SK-N-SH (cell line): ENCODE measurements around the gene RAB26. TPM values are rescaled to one million over a fixed set of nuclear protein-coding genes. Genes with fewer than 3 reads are reported as not detected.

ENCODE experiments used
- CTCF ChIA-PET: fragments of 300-600, 350-600 bp; formaldehyde crosslinking; extraction: SDS; loops from one replicate; lab custom pipeline; 2021; lab: Yijun Ruan, JAX
- POLR2A ChIA-PET: fragments of 350-600 bp; sonication (Branson Sonifier 250); formaldehyde crosslinking; extraction: SDS; loops from one replicate; lab custom pipeline; 2020; ENCODE audit warnings: antibody characterized with exemption, inconsistent platforms; lab: Yijun Ruan, JAX
- DNase-seq: peaks from one replicate; pipeline ENCODE4 v3.0.0; 2012
- H2AFZ ChIP-seq: fragments of 200-600 bp; sonication (generic); 2 replicates; pipeline ENCODE4 v1.8.1; 2016; ENCODE audit warnings: antibody characterized with exemption, mild to moderate bottlenecking, low read depth
- H3F3A ChIP-seq: fragments of 200-600 bp; sonication (generic); replicated peaks from 2 replicates; pipeline ENCODE3; 2016; ENCODE audit warnings: antibody characterized with exemption, mild to moderate bottlenecking; ENCODE audit not compliant: insufficient read depth
- H3K27ac ChIP-seq, 2 experiments: fragments of 200-500 bp in 1 of 2; fragments of 200-600 bp in 1 of 2; sonication (Bioruptor generic) in 1 of 2; sonication (generic), shearing (Covaris generic) in 1 of 2; 2 replicates each; pipeline versions ENCODE4 v1.5.1 to v1.6.1; 2014 to 2016; ENCODE audit warnings: low read depth in 2 of 2, inconsistent platforms in 1 of 2, low read length in 1 of 2, mild to moderate bottlenecking in 1 of 2, mixed read lengths in 1 of 2
- H3K27me3 ChIP-seq: fragments of 200-600 bp; sonication (generic), shearing (Covaris generic); 2 replicates; pipeline ENCODE4 v1.6.1; 2016; ENCODE audit warnings: mixed run types; ENCODE audit not compliant: insufficient read depth
- H3K36me3 ChIP-seq, 2 experiments: fragments of 200-500 bp in 1 of 2; fragments of 200-600 bp in 1 of 2; sonication (Bioruptor generic) in 1 of 2; sonication (generic) in 1 of 2; replicated peaks in 1 of 2; 2 replicates each; pipeline versions ENCODE3 to v1.5.1; 2014 to 2016; ENCODE audit warnings: low read length in 1 of 2, mild to moderate bottlenecking in 1 of 2; ENCODE audit not compliant: insufficient read depth in 2 of 2, control insufficient read depth in 1 of 2
- H3K4me1 ChIP-seq, 2 experiments: fragments of 200-500 bp in 1 of 2; fragments of 200-600 bp in 1 of 2; sonication (Bioruptor generic) in 1 of 2; sonication (generic), shearing (Covaris generic) in 1 of 2; 2 replicates each; pipeline versions ENCODE4 v1.5.1 to v1.6.1; 2014 to 2016; ENCODE audit warnings: low read depth in 1 of 2, low read length in 1 of 2, mixed run types in 1 of 2; ENCODE audit not compliant: insufficient read depth in 2 of 2, control insufficient read depth in 1 of 2
- H3K4me2 ChIP-seq: fragments of 200-600 bp; sonication (generic), shearing (Covaris generic); 2 replicates; pipeline ENCODE4 v1.6.1; 2017; ENCODE audit warnings: mixed run types
- H3K4me3 ChIP-seq, 2 experiments: fragments of 200-500 bp in 1 of 2; fragments of 200-600 bp in 1 of 2; sonication (Bioruptor generic) in 1 of 2; sonication (generic), shearing (Covaris generic) in 1 of 2; 2 replicates each; pipeline versions ENCODE4 v1.5.1 to v1.8.1; 2014 to 2016; ENCODE audit warnings: low read depth in 2 of 2, inconsistent platforms in 1 of 2, low read length in 1 of 2, mild to moderate bottlenecking in 1 of 2, mixed read lengths in 1 of 2, moderate library complexity in 1 of 2
- H3K79me2 ChIP-seq: fragments of 200-600 bp; sonication (generic); 2 replicates; pipeline ENCODE4 v1.8.1; 2017; ENCODE audit warnings: mild to moderate bottlenecking; ENCODE audit not compliant: insufficient read depth
- H3K9ac ChIP-seq: fragments of 200-600 bp; sonication (generic); 2 replicates; pipeline ENCODE4 v1.6.1; 2017; ENCODE audit warnings: mixed run types
- H3K9me2 ChIP-seq: fragments of 200-600 bp; sonication (generic); 2 replicates; pipeline ENCODE4 v1.6.1; 2017; ENCODE audit warnings: mixed run types
- H3K9me3 ChIP-seq: fragments of 200-600 bp; sonication (generic); 2 replicates; pipeline ENCODE4 v1.6.1; 2017; ENCODE audit warnings: mixed run types, mild to moderate bottlenecking, moderate library complexity
- H4K20me1 ChIP-seq: fragments of 200-600 bp; sonication (generic); 2 replicates; pipeline ENCODE4 v1.6.1; 2017; ENCODE audit warnings: mild to moderate bottlenecking, mixed run types; ENCODE audit not compliant: insufficient read depth
- ELF1 ChIP-seq: IDR thresholded peaks from 2 replicates; pipeline ENCODE4 v1.4.0; 2012
- GABPA ChIP-seq: IDR thresholded peaks from 2 replicates; pipeline ENCODE4 v1.4.0; 2012; ENCODE audit warnings: low read depth, mild to moderate bottlenecking
- GATA2 ChIP-seq: sonication (generic); formaldehyde crosslinking; IDR thresholded peaks from 2 replicates; pipeline ENCODE4 v1.5.0; 2020; ENCODE audit warnings: mild to moderate bottlenecking, missing genetic modification reagents
- MXI1 ChIP-seq: IDR thresholded peaks from 2 replicates; pipeline ENCODE4 v1.6.1; 2012; ENCODE audit warnings: mild to moderate bottlenecking, low read depth, low read length, improper control_type of control experiment
- RAD21 ChIP-seq: IDR thresholded peaks from 2 replicates; pipeline ENCODE4 v1.6.1; 2012; ENCODE audit warnings: mild to moderate bottlenecking, low read length
- RCOR1 ChIP-seq: fragments of 150-350 bp; IDR thresholded peaks from 2 replicates; pipeline ENCODE4 v1.6.1; 2017; ENCODE audit warnings: antibody characterized with exemption, low read length
- WGBS: methylation state at CpG from one replicate; pipeline ENCODE4 v1.1.6; 2017; ENCODE audit warnings: low lambda C conversion rate; 5-methylcytosine and 5-hydroxymethylcytosine counted together
- polyA plus RNA-seq, 3 experiments: library from polyadenylated mRNA; depleted of rRNA; stranded (reverse); fragments of >200 nt; gene quantifications; 2 replicates each; pipeline ENCODE4 v1.2.3, GENCODE V29; 2012
- TF ChIP-seq, protein P1 (sequence below): fragments of 200-600 bp; sonication (generic); IDR thresholded peaks from 2 replicates; pipeline ENCODE4 v1.6.1; 2017; ENCODE audit warnings: antibody characterized with exemption, mild to moderate bottlenecking, moderate library complexity
- TF ChIP-seq, protein P2 (sequence below): IDR thresholded peaks from 2 replicates; pipeline ENCODE4 v1.6.1; 2012; ENCODE audit warnings: mild to moderate bottlenecking, low read depth, low read length, moderate library complexity
- TF ChIP-seq, protein P3 (sequence below): IDR thresholded peaks from 2 replicates; pipeline ENCODE4 v1.4.0; 2012; ENCODE audit warnings: low read depth
- TF ChIP-seq, protein P4 (sequence below): IDR thresholded peaks from 2 replicates; pipeline ENCODE4; 2012

RAB26 gene
- polyA plus RNA-seq, 1 of the 3 experiments (the other 2 are of a cell fraction), result 14.3 TPM

GRCh38 chr16:2181952-2182351 lies 33.5 kb downstream of the RAB26 start:
- no peaks in the 10 kb centered on the region for H3K9me2 ChIP-seq
- no peaks in the 10 kb centered on the region for H3K9me3 ChIP-seq
- POLR2A ChIA-PET, result interaction anchor here (0.6 kb wide), 1 partner anchor 199 kb away, joined by 3 read pairs; no protein-coding TSS in a partner anchor
- CTCF ChIA-PET, result no interaction called here
- H3K27me3 ChIP-seq, result no peaks in the 10 kb centered on the region
- peaks cover 0 to 13% of the 10 kb centered on the region in 2 experiments for H3K36me3 ChIP-seq
- no peaks in the 10 kb centered on the region for H3F3A ChIP-seq
- no peak overlapping the region for H2AFZ ChIP-seq
- DNase-seq, result no peak
- no peak for TF ChIP-seq RAD21
- TF ChIP-seq GATA2 (CRISPR knock-in tag), result no peak
- no peak for TF ChIP-seq RCOR1
- no peak for TF ChIP-seq GABPA
- TF ChIP-seq, protein P1, sequence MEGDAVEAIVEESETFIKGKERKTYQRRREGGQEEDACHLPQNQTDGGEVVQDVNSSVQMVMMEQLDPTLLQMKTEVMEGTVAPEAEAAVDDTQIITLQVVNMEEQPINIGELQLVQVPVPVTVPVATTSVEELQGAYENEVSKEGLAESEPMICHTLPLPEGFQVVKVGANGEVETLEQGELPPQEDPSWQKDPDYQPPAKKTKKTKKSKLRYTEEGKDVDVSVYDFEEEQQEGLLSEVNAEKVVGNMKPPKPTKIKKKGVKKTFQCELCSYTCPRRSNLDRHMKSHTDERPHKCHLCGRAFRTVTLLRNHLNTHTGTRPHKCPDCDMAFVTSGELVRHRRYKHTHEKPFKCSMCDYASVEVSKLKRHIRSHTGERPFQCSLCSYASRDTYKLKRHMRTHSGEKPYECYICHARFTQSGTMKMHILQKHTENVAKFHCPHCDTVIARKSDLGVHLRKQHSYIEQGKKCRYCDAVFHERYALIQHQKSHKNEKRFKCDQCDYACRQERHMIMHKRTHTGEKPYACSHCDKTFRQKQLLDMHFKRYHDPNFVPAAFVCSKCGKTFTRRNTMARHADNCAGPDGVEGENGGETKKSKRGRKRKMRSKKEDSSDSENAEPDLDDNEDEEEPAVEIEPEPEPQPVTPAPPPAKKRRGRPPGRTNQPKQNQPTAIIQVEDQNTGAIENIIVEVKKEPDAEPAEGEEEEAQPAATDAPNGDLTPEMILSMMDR, result no peak
- no peak overlapping the region for H3K9ac ChIP-seq
- H3K27ac ChIP-seq, result no peak overlapping the region
- 96% methylated on average over 17 of the region's 20 CpGs for WGBS
- no peaks in the 10 kb centered on the region for H3K79me2 ChIP-seq
- H3K4me3 ChIP-seq, result no peak overlapping the region
- H3K4me2 ChIP-seq, result no peak overlapping the region
- H4K20me1 ChIP-seq, result no peaks in the 10 kb centered on the region
- no peaks in the 10 kb centered on the region for H3K4me1 ChIP-seq

- 95% methylated on average over 22 of the region's 30 CpGs for WGBS
These were observed 35.2 kb downstream of the RAB26 start for GRCh38 chr16:2183671-2184070.

More at GRCh38 chr16:2183671-2184070, 35.2 kb downstream of the RAB26 start:
- POLR2A ChIA-PET, result interaction anchor here (0.6 to 1.3 kb wide), 3 partner anchors 11 to 68 kb away, joined by 3 to 5 read pairs (median 4); partner anchors contain the start of gene TRAF7
- CTCF ChIA-PET, result interaction anchor here (3.9 kb wide), 1 partner anchor 12 kb away, joined by 19 read pairs; the partner anchor contains the start of gene CASKIN1
- no peaks in the 10 kb centered on the region for H3K9me2 ChIP-seq
- no peak overlapping the region for H3K4me2 ChIP-seq
- H3K27ac ChIP-seq, result no peak overlapping the region
- no peaks in the 10 kb centered on the region for H3K79me2 ChIP-seq
- no peaks in the 10 kb centered on the region for H3F3A ChIP-seq
- H2AFZ ChIP-seq, result no peak overlapping the region
- no peak for DNase-seq
- H3K4me1 ChIP-seq, result no peaks in the 10 kb centered on the region
- no peak overlapping the region for H3K4me3 ChIP-seq
- no peak overlapping the region for H3K9ac ChIP-seq
- H4K20me1 ChIP-seq, result no peaks in the 10 kb centered on the region
- H3K9me3 ChIP-seq, result no peaks in the 10 kb centered on the region
- no peak for TF ChIP-seq ELF1
- TF ChIP-seq, protein P2, sequence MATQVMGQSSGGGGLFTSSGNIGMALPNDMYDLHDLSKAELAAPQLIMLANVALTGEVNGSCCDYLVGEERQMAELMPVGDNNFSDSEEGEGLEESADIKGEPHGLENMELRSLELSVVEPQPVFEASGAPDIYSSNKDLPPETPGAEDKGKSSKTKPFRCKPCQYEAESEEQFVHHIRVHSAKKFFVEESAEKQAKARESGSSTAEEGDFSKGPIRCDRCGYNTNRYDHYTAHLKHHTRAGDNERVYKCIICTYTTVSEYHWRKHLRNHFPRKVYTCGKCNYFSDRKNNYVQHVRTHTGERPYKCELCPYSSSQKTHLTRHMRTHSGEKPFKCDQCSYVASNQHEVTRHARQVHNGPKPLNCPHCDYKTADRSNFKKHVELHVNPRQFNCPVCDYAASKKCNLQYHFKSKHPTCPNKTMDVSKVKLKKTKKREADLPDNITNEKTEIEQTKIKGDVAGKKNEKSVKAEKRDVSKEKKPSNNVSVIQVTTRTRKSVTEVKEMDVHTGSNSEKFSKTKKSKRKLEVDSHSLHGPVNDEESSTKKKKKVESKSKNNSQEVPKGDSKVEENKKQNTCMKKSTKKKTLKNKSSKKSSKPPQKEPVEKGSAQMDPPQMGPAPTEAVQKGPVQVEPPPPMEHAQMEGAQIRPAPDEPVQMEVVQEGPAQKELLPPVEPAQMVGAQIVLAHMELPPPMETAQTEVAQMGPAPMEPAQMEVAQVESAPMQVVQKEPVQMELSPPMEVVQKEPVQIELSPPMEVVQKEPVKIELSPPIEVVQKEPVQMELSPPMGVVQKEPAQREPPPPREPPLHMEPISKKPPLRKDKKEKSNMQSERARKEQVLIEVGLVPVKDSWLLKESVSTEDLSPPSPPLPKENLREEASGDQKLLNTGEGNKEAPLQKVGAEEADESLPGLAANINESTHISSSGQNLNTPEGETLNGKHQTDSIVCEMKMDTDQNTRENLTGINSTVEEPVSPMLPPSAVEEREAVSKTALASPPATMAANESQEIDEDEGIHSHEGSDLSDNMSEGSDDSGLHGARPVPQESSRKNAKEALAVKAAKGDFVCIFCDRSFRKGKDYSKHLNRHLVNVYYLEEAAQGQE, result no peak
- no peak for TF ChIP-seq MXI1
- TF ChIP-seq, protein P3, sequence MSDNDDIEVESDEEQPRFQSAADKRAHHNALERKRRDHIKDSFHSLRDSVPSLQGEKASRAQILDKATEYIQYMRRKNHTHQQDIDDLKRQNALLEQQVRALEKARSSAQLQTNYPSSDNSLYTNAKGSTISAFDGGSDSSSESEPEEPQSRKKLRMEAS, result no peak
- TF ChIP-seq, protein P4, sequence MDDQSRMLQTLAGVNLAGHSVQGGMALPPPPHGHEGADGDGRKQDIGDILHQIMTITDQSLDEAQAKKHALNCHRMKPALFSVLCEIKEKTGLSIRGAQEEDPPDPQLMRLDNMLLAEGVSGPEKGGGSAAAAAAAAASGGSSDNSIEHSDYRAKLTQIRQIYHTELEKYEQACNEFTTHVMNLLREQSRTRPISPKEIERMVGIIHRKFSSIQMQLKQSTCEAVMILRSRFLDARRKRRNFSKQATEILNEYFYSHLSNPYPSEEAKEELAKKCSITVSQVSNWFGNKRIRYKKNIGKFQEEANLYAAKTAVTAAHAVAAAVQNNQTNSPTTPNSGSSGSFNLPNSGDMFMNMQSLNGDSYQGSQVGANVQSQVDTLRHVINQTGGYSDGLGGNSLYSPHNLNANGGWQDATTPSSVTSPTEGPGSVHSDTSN, result no peak
- H3K27me3 ChIP-seq, result no peaks in the 10 kb centered on the region
- H3K36me3 ChIP-seq, result peaks cover 0 to 2% of the 10 kb centered on the region in 2 experiments
